HepG2 (cell line): ENCODE results near the gene CIITA.

Experiments used
- EP300 ChIP-seq, 3 experiments: sonication (generic) in 1 of 3; formaldehyde crosslinking in 1 of 3; IDR thresholded peaks; 2 replicates each; pipeline versions ENCODE4 v1.5.1 to v1.6.1; 2011 to 2020; ENCODE audit warnings: low read depth in 2 of 3, low read length in 2 of 3, borderline replicate concordance in 1 of 3, improper control_type of control experiment in 1 of 3, mild to moderate bottlenecking in 1 of 3, missing genetic modification reagents in 1 of 3, moderate library complexity in 1 of 3
- RAD21 ChIP-seq: fragments of 450-650 bp; formaldehyde crosslinking; IDR thresholded peaks from 2 replicates; pipeline ENCODE4 v1.5.0; 2020; ENCODE audit warnings: mild to moderate bottlenecking

GRCh38 chr16:10870137-10870776 lies 6.7 kb upstream of the CIITA start:
- peak in 1 of 2 experiments; percentile 78; a peak in 2 of 4 replicates for TF ChIP-seq EP300 (IDR thresholded peaks at IDR 0.05; ENCODE audit: low read depth in 2 of 2, low read length in 2 of 2)
- no peak for TF ChIP-seq EP300 (CRISPR knock-in tag; IDR thresholded peaks at IDR 0.05; ENCODE audit: borderline replicate concordance)
- TF ChIP-seq RAD21 (CRISPR knock-in tag) = no peak
